ENCODE results near the gene CNOT8. TPM values are rescaled to one million over a fixed set of nuclear protein-coding genes. Genes with fewer than 3 reads are reported as not detected.
"Not testable (repeated sequence)": the region's sequence is repeated elsewhere in the genome, so short reads cannot be mapped to it uniquely, and the experiment has no call there.

Gene CNOT8
- total RNA-seq, 1 donor from 2014 or later: 37.0 TPM

DNA sequence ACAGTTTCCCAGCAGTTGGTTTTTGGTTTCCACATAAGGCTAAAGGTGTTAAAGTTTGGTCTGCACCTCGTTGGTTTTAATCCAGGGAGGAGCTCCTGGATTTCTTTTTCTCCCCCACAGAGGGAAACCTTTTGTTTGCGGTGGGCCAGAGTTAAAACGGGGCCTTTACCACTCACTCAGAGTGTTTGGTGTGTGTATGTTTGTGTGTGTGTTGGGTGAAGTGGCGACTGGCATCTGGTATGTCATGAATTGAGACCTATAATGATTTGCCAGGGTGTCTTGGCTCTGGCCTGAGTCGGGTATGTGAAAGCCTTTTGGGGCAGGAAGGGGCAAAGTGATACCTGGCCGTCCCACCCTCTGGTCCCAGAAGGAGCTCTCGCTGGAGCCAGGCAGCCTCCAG is 38.9 kb upstream of the CNOT8 start:
- no peaks in the 10 kb centered on the region for H3K4me1 Mint-ChIP-seq (ENCODE audit: low read depth)
- H3K4me3 Mint-ChIP-seq (ENCODE audit: unreplicated experiment): no peak overlapping the region
- no peaks in the 10 kb centered on the region for H3K9me3 Mint-ChIP-seq (ENCODE audit: low read depth)
- TF ChIP-seq, protein P1, sequence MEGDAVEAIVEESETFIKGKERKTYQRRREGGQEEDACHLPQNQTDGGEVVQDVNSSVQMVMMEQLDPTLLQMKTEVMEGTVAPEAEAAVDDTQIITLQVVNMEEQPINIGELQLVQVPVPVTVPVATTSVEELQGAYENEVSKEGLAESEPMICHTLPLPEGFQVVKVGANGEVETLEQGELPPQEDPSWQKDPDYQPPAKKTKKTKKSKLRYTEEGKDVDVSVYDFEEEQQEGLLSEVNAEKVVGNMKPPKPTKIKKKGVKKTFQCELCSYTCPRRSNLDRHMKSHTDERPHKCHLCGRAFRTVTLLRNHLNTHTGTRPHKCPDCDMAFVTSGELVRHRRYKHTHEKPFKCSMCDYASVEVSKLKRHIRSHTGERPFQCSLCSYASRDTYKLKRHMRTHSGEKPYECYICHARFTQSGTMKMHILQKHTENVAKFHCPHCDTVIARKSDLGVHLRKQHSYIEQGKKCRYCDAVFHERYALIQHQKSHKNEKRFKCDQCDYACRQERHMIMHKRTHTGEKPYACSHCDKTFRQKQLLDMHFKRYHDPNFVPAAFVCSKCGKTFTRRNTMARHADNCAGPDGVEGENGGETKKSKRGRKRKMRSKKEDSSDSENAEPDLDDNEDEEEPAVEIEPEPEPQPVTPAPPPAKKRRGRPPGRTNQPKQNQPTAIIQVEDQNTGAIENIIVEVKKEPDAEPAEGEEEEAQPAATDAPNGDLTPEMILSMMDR (IDR thresholded peaks at IDR 0.05): no peak
- peaks cover 40% of the 10 kb centered on the region for H3K36me3 Mint-ChIP-seq (ENCODE audit: low read depth)
- no peak overlapping the region for H3K27ac Mint-ChIP-seq (ENCODE audit: unreplicated experiment)
- no peaks in the 10 kb centered on the region for H3K27me3 Mint-ChIP-seq (ENCODE audit: low read depth)
- DNase-seq (ENCODE audit: low spot score): no peak

DNA sequence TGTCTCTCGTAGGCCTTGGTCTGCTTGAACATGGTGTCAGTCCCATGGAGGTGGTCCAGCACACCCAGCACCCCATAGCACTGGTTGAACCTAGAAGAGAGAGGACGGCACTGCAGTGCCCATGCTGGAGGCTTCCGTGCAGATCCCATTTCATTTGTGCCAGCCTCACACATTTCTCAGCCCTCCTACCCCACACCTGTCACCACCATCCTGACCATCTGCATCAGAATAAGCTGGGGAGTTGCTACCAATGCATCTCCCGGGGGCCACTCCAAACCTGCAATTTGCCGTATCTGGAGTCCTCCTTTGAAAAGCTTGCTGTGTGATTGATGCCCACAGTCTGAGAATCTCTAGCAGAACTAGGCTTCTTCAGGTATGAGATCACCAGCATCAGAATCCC is 38.0 kb upstream of the CNOT8 start:
- H3K4me1 Mint-ChIP-seq (ENCODE audit: low read depth): no peaks in the 10 kb centered on the region
- H3K27ac Mint-ChIP-seq (ENCODE audit: unreplicated experiment): no peak overlapping the region
- DNase-seq (ENCODE audit: low spot score): no peak
- H3K9me3 Mint-ChIP-seq (ENCODE audit: low read depth): no peaks in the 10 kb centered on the region
- TF ChIP-seq, protein P1 (IDR thresholded peaks at IDR 0.05): no peak
- no peaks in the 10 kb centered on the region for H3K27me3 Mint-ChIP-seq (ENCODE audit: low read depth)
- peaks cover 32% of the 10 kb centered on the region for H3K36me3 Mint-ChIP-seq (ENCODE audit: low read depth)
- no peak overlapping the region for H3K4me3 Mint-ChIP-seq (ENCODE audit: unreplicated experiment)

DNA sequence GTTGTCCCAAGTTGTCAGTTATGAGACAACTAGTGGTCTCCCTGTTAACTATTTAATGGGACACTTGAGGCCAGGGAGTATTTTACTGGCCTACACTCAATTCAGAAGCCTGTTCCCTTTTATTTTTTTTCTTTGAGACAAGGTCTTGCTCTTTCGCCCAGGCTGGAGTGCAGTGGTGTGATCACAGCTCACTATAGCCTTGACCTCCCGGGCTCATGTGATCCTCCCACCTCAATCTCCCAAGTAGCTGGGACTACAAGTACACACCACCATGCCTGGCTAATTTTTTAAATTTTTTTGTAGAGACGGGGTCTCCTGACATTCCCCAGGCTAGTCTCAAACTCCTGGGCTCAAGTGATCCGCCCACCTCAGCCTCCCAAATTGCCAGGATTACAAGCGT is 35.5 kb upstream of the CNOT8 start:
- H3K27ac Mint-ChIP-seq (ENCODE audit: unreplicated experiment); H3K4me1 Mint-ChIP-seq (ENCODE audit: low read depth); H3K9me3 Mint-ChIP-seq (ENCODE audit: low read depth); H3K27me3 Mint-ChIP-seq (ENCODE audit: low read depth); DNase-seq (ENCODE audit: low spot score); H3K4me3 Mint-ChIP-seq (ENCODE audit: unreplicated experiment): not testable (repeated sequence)
- peaks cover 19% of the 10 kb centered on the region for H3K36me3 Mint-ChIP-seq (ENCODE audit: low read depth)

DNA sequence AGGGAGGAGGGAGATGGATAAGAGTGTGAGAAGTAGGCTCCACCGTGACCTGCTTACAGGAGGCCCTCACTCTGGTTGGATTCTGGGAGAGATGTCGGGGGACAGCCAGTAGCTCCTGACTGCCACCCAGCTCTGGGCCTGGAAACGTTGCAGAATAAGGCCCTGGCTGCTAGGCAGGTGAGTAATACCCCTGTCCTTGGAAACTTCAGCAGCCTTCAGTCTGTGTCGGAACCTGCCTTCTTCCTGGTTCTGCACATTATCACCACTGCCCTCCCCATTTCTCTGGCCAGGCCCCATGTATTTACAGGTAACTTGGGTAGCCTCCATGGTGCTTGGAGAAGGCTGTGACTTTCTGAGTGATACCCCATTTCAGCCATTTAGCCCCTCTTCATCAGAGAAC is 34.8 kb upstream of the CNOT8 start:
- no peaks in the 10 kb centered on the region for H3K9me3 Mint-ChIP-seq (ENCODE audit: low read depth)

DNA sequence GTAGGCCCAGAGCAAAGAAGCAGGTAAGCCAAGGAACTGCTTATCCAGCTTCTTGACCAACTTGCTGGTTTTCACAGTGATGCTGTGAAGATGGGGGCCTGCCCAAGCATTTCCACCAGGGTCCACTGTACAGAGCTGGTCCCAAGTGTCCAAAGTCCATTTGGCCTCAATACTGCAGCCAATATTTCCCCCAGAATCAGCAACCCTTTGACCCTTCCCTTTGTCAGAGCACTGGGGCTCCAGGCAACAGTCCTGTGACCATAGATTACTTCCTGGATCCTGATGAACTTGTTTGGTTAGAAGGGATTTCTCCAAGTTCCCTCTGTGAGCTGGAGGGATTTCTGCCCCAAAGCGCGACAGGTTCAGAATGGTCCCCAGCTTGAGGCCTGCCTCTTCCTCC is 34.4 kb upstream of the CNOT8 start:
- Mint-ChIP-seq H3K36me3 (ENCODE audit: low read depth) (peaks cover 18% of the 10 kb centered on the region), H3K4me3 (ENCODE audit: unreplicated experiment) (no peak overlapping the region), H3K27ac (ENCODE audit: unreplicated experiment) (no peak overlapping the region), H3K27me3 (ENCODE audit: low read depth) (no peaks in the 10 kb centered on the region), H3K9me3 (ENCODE audit: low read depth) (no peaks in the 10 kb centered on the region), H3K4me1 (ENCODE audit: low read depth) (no peaks in the 10 kb centered on the region)
- TF ChIP-seq, protein P1 (IDR thresholded peaks at IDR 0.05): no peak
- no peak for DNase-seq (ENCODE audit: low spot score)

More for the DNA sequence above, 34.8 kb upstream of the CNOT8 start:
- Mint-ChIP-seq H3K36me3 (ENCODE audit: low read depth) (peaks cover 20% of the 10 kb centered on the region), H3K27me3 (ENCODE audit: low read depth) (no peaks in the 10 kb centered on the region), H3K4me1 (ENCODE audit: low read depth) (no peaks in the 10 kb centered on the region), H3K4me3 (ENCODE audit: unreplicated experiment) (no peak overlapping the region), H3K27ac (ENCODE audit: unreplicated experiment) (no peak overlapping the region)
- TF ChIP-seq, protein P1 (IDR thresholded peaks at IDR 0.05): no peak
- no peak for DNase-seq (ENCODE audit: low spot score)

DNA sequence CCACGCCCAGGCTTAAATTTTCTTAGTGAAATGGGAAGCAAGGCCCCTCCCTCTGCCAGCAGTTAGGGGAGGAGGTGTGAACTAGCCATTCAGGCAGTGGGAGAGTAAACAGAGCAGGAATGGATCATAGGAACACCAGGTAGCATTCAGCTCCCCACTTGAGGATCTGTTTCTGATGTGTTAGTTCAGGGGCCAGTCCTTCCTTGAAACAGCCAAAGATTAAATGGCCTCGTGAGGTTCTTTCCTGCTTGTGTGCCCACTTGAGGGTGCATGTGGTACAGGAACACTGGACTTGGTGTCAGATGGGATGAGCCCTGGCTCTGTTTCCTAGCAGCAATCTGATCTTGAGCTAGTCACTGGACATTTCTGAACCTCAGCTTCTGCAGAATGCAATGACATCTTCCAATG is 29.2 kb upstream of the CNOT8 start:
- Mint-ChIP-seq H3K4me1 (ENCODE audit: low read depth) (peaks cover 10% of the 10 kb centered on the region), H3K4me3 (ENCODE audit: unreplicated experiment) (no peak overlapping the region), H3K27ac (ENCODE audit: unreplicated experiment) (no peak overlapping the region), H3K9me3 (ENCODE audit: low read depth) (no peaks in the 10 kb centered on the region), H3K36me3 (ENCODE audit: low read depth) (peaks cover 9% of the 10 kb centered on the region), H3K27me3 (ENCODE audit: low read depth) (no peaks in the 10 kb centered on the region)
- TF ChIP-seq, protein P1 (IDR thresholded peaks at IDR 0.05): no peak
- DNase-seq (ENCODE audit: low spot score): no peak

Data from chondrocyte (in vitro differentiated cells).